HG02571 (cell line): ENCODE measurements around the gene SBNO2.
"Not testable (repeated sequence)": the region's sequence is repeated elsewhere in the genome, so short reads cannot be mapped to it uniquely, and the experiment has no call there.

ENCODE experiments used
- ATAC-seq: cut with Tn5 transposase; IDR thresholded peaks from one replicate; pipeline ENCODE4 v1.9.1; 2021; ENCODE audit warnings: mild to moderate bottlenecking, moderate library complexity; ENCODE audit not compliant: unreplicated experiment

Gene SBNO2

DNA sequence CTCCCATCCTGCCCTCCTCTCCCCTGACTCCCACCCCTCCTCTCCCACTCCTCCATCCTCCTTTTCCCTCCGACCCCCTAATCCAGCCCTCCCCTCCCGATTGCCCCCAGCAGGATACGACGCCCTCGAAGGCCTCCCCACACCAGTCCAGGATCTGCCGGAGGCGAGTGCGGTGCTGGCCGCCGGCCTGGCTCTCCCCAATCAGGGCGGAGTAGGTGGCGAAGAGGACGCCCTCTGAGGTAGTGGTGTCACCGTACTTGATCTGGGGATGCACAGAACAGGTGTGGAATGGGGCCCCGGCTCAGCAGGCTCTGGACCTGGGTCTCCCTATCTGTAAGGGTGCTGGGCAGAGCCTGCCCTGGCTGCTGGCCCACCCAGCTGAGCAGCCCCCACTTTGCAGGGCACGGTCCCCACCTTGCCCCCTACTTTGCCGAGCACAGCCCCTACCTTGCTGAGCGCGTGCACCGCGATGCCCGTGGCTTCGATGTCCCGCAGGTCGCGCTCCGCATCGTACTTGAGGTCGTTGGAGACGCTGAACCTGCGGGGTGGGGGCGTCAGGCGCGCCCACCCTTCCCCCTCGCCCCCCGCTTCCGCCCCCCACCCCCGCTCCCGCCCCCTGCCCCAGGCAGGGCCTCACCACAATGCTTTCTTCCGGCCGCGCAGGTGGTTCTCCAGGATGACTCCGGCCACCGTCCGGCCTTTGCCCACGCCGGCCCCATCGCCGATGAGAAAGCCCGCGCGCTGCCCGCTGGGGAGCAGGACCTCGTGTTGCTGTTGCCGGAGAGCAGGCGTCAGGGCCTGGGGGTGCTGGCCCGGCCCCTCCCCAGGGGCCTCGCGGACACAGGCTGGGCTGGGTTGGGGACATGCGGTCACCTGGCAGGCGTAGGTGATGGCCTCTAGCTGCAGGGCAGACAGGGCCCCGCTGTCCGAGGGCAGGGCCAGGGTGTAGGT lies 51.8 kb downstream of the SBNO2 start:
- no peak for ATAC-seq

DNA sequence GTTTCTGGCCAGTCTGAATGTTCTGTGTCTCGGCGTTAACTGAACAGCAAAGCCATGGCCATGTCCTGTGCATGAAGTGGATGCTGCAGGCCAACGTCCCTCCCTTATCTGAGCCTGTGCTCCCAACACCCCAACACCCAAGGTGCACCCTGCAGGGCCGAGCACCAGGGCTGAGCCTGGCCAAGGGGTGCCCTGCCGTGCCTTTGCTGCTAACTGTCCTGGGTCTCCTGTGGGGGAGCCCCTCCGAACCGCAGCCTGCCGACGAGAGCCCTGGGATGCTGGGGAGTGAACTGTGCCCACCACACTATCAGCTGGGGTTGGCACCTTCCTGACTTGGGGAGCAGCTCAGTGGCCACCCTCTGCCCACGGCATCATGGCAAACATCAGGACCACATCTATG lies 52.7 kb downstream of the SBNO2 start:
- ATAC-seq = no peak

DNA sequence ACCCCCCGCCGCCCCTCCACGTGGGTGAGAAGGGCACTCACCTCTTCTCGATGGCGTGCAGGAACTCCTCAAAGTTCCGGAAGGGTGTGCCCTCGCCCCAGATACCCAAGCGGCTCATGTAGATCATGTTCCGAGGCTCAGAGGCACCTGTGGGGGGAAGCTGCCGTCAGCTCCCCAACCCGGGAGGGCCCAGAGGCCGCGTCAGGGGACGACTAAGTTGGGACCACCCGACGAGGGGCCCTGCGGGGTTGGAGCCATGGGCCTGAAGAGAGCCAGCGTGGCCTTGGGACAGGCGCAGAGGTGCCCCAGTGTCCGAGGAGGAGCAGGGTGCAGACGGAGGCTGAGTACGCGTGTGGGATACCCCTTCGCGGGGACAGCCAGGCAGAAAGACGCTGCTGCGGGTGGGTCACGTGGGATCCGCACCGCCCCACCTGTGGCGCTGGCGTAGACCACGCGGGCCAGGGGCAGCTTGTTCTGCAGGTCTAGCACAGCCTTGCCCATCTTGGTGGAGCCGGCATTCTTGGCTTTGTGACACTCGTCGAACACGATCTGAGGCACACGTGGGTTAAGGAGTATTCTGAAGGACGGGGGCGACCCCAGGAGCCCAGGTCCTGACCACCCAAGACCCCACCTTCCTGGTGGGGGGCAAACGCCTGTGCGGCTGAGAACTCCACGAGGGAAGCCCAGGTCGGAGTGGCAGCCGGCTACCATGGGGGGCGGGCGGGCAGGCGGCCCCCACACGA lies 54.4 kb downstream of the SBNO2 start:
- ATAC-seq = no peak

DNA sequence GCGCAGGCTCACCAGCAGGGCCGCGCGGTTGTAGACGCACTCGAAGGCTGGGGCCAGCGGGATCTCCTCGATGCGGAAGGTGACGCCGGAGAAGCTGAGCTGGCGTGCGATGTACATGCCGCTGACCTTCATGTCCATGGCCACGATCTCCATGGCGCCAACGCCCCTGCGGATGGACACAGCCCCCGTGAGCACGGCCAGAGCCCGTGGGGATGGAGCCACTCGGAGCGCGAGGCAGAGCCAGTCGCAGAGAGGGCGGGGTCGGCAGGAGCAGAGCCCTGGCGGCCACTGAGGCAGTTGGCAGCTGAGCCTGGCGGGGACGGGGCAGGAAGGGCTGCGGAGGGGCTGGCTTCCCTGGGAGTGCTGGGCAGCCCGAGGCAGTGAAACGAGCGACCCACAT lies 55.1 kb downstream of the SBNO2 start:
- no peak for ATAC-seq

DNA sequence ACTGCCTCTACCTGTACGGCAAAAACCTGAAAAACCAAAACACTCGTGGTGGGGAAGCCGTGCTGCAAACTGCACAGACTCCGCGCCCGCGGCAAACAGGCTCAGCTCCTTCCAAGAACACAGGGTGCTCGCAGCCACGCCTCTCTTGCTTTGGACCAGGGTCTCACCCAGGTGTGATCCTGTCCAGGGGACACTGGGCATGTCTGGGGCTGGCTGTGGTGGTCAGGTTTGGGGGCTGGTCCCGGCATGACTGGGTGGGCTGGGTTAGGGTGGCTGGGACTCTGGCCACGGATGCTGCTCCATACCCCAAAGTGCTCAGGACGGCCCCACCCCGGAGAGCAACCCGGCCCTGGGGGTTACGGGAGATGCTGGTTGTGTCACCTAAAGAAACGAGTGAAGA lies 56.4 kb downstream of the SBNO2 start:
- no peak for ATAC-seq

DNA sequence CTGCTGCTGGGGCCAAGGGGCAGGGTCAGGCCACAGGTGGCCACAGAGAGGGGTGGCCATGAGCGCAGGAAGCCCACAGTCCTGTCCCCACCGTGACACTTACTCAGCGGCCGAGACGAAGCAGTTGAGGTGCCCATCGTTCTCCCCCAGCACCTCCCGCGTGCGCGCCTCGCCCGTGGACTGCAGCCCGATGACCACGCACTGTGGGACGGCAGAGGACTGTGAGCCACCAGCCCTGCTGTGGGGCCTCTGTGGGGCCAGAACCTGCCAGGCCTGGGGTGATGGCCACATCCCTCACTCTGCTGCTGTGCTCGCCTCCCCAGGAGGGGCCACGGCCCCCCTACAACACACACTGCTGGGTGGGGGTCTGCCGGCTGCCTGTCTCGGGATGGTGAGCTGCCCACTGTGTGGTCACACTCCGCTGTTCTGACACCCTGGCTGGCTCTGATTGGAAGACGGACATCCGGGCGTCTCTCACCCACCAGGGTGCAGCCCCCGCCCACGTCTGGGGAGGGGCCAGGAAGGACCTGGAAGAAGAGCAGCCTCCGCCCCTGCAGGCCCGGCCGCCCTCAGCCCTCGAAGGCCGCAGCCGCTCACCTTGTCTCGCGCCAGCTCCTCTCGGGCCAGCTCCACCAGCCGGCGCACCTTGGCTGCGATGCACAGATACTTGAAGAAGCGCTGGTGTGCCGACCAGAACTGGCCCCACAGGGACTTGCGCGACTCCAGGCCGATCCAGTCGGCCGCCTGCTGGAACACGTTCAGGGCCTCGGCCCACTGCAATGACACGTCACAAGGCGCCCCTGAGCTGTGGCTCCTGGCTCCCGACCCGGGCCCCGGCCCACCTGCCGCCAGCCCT lies 57.1 kb downstream of the SBNO2 start:
- ATAC-seq = no peak

DNA sequence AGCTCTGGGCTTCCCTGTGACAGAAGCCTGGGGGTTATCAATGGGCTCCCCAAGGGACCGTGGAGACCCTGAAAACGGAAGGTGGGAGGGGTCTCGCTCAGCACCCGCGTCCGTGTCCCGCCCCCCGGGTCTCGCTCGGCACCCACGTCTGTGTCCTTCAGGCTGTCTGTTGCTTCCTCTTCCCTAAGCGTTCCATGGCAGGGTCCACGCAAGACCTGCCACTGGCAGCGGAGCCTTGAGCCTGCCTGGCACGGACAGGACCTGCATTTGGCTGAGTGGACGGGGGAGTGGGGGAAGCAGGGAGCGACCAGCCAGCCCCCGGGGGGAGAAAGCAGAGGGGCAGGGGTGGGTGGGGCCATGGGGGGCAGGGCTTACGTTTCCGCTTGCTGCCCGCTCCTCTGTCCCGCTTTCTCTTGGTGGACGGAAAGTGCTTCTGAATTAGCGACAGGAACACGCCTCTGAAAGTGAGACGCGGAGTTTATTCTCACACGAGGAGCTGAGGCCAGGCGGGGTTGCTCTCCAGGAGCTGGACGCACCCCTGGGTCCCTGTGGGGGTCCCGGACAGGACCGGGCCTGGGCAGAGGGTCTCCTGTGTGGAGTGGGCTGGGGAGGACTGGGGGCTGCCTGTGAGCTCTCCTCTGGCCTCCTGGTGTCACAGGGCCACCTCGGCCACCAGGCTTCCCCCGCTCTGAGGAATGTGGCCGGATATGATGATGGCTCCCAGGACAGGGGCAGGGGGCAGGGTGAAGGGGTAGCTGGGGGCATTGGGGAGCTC lies 58.2 kb downstream of the SBNO2 start:
- no peak for ATAC-seq

DNA sequence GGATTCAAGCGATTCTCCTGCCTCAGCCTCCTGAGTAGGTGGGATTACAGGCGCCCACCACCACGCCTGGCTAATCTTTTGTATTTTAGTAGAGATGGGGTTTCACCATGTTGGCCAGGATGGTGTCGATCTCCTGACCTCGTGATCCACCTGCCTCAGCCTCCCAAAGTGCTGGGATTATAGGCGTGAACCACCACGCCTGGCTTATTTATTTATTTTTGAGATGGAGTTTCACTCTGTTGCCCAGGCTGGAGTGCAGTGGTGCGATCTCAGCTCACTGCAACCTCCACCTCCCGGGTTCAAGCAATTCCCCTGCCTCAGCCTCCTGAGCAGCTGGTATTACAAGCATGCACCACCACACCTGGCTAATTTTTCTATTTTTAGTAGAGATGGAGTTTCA lies 59.3 kb downstream of the SBNO2 start:
- not testable (repeated sequence) for ATAC-seq

DNA sequence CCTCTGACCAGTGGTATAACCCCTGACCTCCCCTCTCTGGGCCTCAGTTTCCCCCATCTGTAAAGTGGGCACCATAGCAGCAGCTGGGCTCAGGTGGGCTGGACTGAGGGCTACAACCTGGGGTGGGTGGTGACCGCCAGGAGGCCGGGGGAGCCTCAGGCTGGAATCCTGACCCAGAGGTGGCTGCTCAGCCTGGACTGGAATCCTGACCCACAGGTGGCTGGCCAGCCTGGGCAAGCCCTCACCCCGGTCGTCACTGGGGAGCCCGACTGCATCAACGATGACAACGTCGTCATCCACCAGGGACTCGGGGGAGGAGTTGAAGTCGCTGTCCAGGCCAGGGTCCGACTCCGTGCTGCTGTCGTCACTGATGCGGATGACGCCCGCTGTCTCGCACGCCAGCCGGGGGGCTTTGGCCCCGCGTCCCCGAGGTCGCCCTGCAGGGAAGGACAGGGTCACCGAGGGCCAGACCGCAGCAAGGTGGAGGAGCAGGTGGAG lies 60.0 kb downstream of the SBNO2 start:
- no peak for ATAC-seq

DNA sequence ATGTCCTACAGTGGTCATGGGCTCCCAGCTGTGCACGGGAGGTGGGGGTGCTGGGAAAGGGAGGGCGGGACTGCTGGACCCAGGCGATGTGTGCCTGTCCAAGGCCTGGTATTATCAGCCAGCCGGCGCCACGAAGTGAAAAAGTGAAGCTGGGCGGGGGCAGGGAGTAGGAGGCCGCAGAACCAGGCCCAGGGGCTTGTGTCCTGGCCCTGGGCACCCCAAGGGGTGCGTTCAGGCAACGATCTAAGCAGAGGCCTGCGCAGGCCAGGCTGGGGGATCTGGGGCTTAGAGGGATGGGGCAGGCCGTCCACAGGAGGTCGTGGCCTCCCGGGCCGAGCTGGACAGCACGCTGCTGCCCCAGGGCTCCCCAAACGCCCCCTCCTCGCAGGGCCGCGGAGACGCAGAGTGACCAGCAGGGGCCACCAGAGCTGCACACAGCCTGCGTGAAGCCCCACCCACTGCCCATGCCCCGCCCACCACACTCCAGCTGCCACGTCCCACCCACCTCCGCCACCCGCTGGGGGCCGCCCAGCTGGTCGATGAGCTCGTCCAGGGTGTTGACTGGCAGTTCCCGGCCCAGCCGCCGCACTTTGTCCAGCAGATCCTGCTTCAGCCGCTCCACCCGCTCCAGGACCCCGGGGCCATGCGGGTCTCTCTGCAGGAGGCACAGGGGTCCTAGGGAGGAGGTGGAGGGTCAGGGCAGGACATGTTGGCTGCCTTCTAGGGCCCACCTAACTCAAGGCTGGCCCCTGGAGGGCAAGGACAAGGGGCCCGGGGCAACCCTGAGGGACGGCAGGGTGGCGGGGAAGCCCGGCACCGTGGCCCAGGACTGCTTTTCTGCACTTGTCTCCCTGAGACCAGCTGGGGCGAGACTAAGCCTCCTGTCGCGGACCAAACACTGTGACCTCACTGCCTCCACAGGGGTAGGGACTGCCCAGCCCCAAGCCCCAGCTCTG lies 60.8 kb downstream of the SBNO2 start:
- peak; percentile 43 for ATAC-seq

DNA sequence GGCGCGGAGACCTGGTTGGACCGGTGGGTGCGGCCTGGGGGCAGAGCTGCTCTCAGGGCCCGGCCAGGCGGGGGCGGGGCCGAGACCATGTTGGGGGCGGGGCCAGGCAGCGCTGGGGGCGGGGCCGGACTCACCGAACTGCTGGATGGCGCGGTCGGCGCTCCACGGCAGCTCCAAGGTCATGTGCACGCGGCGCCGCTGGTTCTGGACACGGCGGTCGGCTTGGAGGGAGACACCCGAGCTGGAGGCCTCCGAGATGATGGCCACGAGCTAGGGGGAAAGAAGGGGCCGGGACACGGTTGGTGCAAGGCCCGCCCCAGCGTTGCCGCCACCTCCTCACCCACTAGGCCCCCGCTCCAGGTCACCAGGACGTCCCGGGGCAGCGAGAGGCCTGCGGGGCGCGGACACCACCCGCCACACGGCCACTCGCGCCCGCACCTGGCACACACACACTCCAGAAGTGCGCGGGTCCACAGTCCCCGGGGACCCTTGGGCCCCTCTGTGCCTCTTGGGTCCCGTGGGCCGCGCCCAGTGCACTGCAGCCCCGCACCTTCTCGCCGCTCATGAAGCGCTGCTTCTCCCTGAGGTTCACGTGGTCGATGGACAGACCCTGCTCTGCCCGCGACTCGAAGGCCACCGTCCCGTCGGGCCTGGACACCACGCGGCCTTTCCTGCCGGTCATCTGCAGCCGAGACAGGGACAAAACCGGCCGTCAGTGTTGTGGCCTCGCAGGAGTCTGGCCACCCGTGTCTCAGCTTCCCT lies 61.6 kb downstream of the SBNO2 start:
- ATAC-seq = no peak

DNA sequence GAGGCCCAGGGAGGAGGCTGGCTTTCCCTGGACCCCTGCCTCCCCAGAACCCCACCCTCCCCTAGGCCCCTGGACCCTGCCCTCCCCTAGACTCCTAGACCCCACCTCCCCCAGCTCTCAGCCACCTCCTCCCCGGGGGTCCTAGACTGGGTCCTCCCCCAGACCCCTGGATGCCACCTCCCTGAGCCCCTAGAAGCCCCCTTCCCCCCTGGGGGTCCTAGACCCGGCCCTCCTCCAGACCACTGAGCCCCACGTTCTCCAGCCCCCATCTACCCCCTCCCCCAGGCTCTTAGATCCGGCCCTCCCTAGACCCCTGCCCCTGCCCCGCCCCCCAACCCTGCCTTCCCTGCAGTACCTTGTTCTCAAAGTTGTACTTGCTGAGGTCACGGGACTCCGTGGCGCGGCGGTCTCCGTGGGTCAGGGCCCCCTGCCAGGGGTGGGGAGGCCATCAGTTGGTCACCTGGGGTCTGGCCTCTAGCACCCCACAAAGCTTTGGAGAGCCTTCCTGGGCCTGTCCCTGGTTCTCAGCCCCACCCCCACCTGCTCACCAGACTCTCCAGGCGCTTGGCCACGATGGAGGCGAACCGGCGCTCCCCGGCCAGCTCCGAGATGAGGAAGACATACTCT lies 62.3 kb downstream of the SBNO2 start:
- no peak for ATAC-seq

DNA sequence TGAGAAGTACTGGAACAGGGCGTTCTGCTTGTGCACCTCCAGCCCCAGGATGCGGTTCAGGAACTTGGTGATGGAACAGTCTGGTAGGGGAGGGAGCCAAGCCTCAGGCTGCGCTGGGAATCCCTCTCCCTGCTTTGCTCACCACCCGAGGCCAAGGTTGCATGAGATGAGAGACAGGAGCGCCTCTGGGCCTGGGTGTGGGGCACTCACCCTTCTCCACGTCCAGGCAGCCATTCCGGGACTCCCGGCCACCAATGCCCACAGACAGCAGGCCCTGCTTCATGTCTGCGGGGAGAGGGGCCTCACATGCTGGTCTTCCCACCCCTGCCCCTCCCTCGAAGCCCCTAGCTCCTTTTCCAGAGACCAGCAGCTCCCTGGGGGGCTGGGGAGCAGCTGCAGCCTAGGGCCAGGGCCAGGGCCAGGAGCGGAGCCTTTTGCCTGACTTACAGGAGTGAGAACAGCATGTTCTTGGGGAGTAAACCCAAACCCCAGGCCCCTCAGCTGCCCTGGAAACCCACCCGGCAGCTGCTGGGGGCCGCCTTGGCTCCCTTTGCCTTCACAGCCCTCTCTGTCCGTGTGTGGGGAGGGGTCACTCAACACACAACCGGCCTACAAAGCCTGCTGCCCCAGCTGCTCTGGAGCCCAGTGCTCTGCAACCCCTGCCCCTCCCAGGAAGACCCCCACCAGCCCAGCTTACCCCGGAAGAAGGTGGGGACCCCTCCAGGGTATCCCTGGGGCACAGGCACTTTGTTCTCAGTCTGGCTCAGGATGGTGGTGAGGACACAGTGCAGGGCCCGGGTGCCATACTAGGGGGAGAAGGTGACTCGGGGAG lies 63.0 kb downstream of the SBNO2 start:
- ATAC-seq = no peak

DNA sequence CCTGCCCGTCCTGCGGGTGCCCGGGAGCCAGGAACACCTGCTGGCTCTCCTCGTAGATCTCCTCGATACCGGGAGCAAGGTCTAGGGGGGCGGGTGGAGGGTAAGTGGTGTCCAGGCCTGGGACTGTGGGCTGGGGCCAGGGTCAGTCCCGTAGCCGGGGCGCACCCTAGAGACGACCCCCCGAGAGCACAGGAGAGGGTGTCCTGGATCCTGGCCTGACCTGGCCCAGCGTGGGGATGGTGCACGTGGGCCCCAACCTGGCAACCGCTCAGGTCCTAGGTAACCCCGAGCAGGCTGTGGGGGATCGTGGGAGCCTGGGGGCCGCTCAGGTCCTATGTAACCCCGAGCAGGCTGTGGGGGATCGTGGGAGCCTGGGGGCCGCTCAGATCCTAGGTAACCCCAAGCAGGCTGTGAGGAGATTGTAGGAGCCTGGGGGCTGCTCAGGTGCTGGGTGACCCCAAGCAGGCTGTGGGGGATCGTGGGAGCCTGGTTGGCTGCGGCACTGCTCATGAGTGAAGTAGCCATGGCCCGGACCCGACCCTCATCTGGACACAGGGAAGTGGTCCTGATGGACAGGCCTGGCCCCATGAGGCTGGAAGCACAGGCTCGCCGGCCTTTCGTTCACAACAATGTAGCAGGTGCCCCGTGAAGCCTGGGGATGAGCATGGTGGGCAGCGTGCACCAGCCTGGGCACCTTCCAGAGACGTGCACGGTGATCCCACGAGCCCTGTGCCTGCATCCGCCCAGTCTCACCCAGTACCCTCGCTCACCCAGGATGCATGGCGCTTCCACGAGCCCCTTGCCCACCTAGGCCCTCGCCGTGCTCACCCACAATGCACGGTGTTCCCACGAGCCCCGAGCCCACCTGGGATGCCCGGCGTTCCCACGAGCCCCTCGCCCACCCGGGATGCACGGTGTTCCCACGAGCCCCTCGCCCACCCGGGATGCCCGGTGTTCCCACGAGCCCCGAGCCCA lies 64.1 kb downstream of the SBNO2 start:
- no peak for ATAC-seq

DNA sequence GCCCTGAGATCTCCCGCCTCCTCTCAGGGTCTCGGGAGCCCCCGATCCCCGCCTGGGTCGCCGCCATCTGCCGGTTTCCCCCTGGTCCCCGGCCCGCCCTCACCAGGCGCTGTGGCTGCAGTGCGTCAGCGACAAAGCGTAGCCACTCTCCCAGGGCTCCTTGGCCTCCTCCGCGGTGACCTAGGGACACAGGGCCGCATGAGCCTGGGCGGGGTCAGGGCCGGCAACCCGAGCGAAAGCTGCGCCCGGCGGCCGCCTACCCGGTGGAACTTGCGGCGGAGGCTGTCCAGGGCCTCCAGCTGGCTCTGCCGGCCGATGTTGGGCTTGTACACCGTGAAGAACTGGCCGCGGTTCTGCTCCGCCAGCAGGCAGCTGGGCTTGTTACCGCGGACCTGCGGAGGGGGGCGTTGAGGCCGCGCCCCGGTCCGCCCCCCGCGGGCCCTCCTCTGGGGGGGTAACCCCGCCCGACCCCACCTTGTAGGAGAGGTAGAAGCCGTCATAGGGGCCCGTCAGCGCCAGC lies 65.0 kb downstream of the SBNO2 start:
- no peak for ATAC-seq
